CD4-positive, alpha-beta memory T cell (primary cell): ENCODE measurements around the gene GNB3. TPM values are rescaled to one million over a fixed set of nuclear protein-coding genes. Genes with fewer than 3 reads are reported as not detected.
"Not testable (repeated sequence)": the region's sequence is repeated elsewhere in the genome, so short reads cannot be mapped to it uniquely, and the experiment has no call there.

Experiments used
- CTCF ChIA-PET: fragments of 350-600 bp; sonication (Branson Sonifier 250); formaldehyde crosslinking; loops from one replicate; lab custom pipeline; 2021; ENCODE audit warnings: inconsistent platforms; ENCODE audit not compliant: partially characterized antibody; lab: Charles Lee
- POLR2A ChIA-PET: fragments of 350-600 bp; sonication (Branson Sonifier 250); formaldehyde crosslinking; loops from one replicate; lab custom pipeline; 2021; ENCODE audit not compliant: partially characterized antibody; lab: Charles Lee
- DNase-seq, 5 donors: peaks; one replicate each; pipeline versions ENCODE4 v3.0.0 to v3.0.0-alpha.2; 2020 to 2022; ENCODE audit warnings: mixed read lengths in 1 of 5
- H3K27ac ChIP-seq: one replicate; pipeline ENCODE4 v1.7.0; 2013; ENCODE audit warnings: low read depth, low read length
- H3K27me3 ChIP-seq: 2 replicates; pipeline ENCODE4 v1.7.0; 2013; ENCODE audit warnings: mild to moderate bottlenecking, low read length, moderate library complexity; ENCODE audit not compliant: insufficient read depth
- H3K36me3 ChIP-seq: 2 replicates; pipeline ENCODE4 v1.7.0; 2013; ENCODE audit warnings: mild to moderate bottlenecking, low read length, moderate library complexity; ENCODE audit not compliant: insufficient read depth
- H3K4me1 ChIP-seq: 2 replicates; pipeline ENCODE4 v1.7.0; 2013; ENCODE audit warnings: mild to moderate bottlenecking, low read length, moderate library complexity; ENCODE audit not compliant: insufficient read depth
- H3K4me3 ChIP-seq, 2 donors: one replicate each; pipeline ENCODE4 v1.7.0; 2013; ENCODE audit warnings: low read length in 2 of 2, mild to moderate bottlenecking in 1 of 2
- H3K9me3 ChIP-seq, 2 donors: one replicate each; pipeline ENCODE4 v1.7.0; 2013; ENCODE audit warnings: low read length in 2 of 2, control low read depth in 1 of 2; ENCODE audit not compliant: control insufficient read depth in 1 of 2
- H3K27ac Mint-ChIP-seq, 7 donors: one replicate each; pipeline ENCODE4 v1.8.0; 2020 to 2021; ENCODE audit warnings: mixed read lengths in 7 of 7, mild to moderate bottlenecking in 6 of 7, inconsistent platforms in 3 of 7, moderate library complexity in 3 of 7
- H3K27me3 Mint-ChIP-seq, 2 donors: one replicate each; pipeline ENCODE4 v1.8.0; 2020 to 2021; ENCODE audit warnings: mixed read lengths in 2 of 2
- H3K36me3 Mint-ChIP-seq, 2 donors: one replicate each; pipeline ENCODE4 v1.8.0; 2020 to 2021; ENCODE audit warnings: mixed read lengths in 2 of 2, inconsistent platforms in 1 of 2, mild to moderate bottlenecking in 1 of 2
- H3K4me1 Mint-ChIP-seq, 4 donors: one replicate each; pipeline ENCODE4 v1.8.0; 2020 to 2021; ENCODE audit warnings: mixed read lengths in 4 of 4, mild to moderate bottlenecking in 1 of 4
- H3K4me3 Mint-ChIP-seq, 8 donors: one replicate each; pipeline ENCODE4 v1.8.0; 2020 to 2021; ENCODE audit warnings: mixed read lengths in 8 of 8, mild to moderate bottlenecking in 7 of 8, moderate library complexity in 6 of 8, inconsistent platforms in 3 of 8
- H3K9me3 Mint-ChIP-seq, 8 donors: one replicate each; pipeline ENCODE4 v1.8.0; 2020 to 2021; ENCODE audit warnings: mixed read lengths in 8 of 8, mild to moderate bottlenecking in 5 of 8, inconsistent platforms in 3 of 8, moderate library complexity in 1 of 8
- intact Hi-C: fragments of 100-400 bp; cut with micrococcal nuclease; formaldehyde crosslinking; loops from one replicate; pipeline ENCODE4 v1.15.1; 2023
- polyA plus RNA-seq, 2 donors: library from polyadenylated mRNA; unstranded; fragments of 300-500 nt; fragmentation: Illumina TruSeq; gene quantifications; one replicate each; pipeline ENCODE4 v1.2.3, GENCODE V29; 2021
- total RNA-seq, 2 experiments: library from RNA; stranded (reverse); gene quantifications; one replicate each; pipeline ENCODE4 v1.2.3, GENCODE V29; 2021

GNB3 gene
- total and polyA plus RNA-seq, 4 experiments from 2014 or later: 5.1 to 5.2 TPM; not detected in 2

- H3K27ac Mint-ChIP-seq: peak within 1 kb of the TSS; percentile 91 to 97 (median 93)
- CTCF ChIA-PET: interaction anchor here (0.6 to 9.2 kb wide), 10 partner anchors 15 to 243 kb away, joined by 3 to 151 read pairs (median 8); partner anchors contain the start of genes C12orf57, C1RL, CDCA3 and LRRC23
- peak within 1 kb of the TSS; percentile 36 to 67 for H3K4me3 ChIP-seq
- H3K4me1 Mint-ChIP-seq: peaks cover 33 to 58% (median 48%) of the 10 kb centered on the region in 4 donors
- no peaks in the 10 kb centered on the region for H3K27me3 Mint-ChIP-seq
- H3K27me3 ChIP-seq: no peaks in the 10 kb centered on the region
- peaks cover 51% of the 10 kb centered on the region for H3K4me1 ChIP-seq
- peaks cover 20 to 71% of the 10 kb centered on the region in 2 donors for H3K36me3 Mint-ChIP-seq
- POLR2A ChIA-PET: interaction anchor here (0.7 to 11.0 kb wide), 30 partner anchors 9 to 241 kb away, joined by 3 to 270 read pairs (median 4); partner anchors contain the start of genes C12orf57, C1RL, CD4 and CDCA3
- DNase-seq: peak; percentile 59 to 68 (median 62)
- H3K9me3 Mint-ChIP-seq: no peaks in the 10 kb centered on the region
- intact Hi-C loops: loop anchor here (1.0 kb wide), 4 partner anchors 15 to 151 kb away; partner anchors contain the start of genes EMG1, LPCAT3, LRRC23 and PHB2
- H3K4me3 Mint-ChIP-seq: peak within 1 kb of the TSS; percentile 89 to 96 (median 92)
- H3K9me3 ChIP-seq: no peaks in the 10 kb centered on the region
- peak within 1 kb of the TSS; percentile 69 for H3K27ac ChIP-seq
- peaks cover 27% of the 10 kb centered on the region for H3K36me3 ChIP-seq
Measured at GRCh38 chr12:6867413-6868210, 26.9 kb downstream of the GNB3 start, which contains the start of gene TPI1. TSS of gene TPI1 (plus strand) at chr12:6867531. CDS start at chr12:6867567, 36 bp downstream.

- no peaks in the 10 kb centered on the region for H3K9me3 ChIP-seq
- Mint-ChIP-seq H3K4me1 (peaks cover 33 to 64% (median 49%) of the 10 kb centered on the region in 4 donors), H3K27me3 (no peaks in the 10 kb centered on the region), H3K4me3 (peak overlapping the region; percentile 88 to 93 (median 90)), H3K36me3 (peaks cover 17 to 72% of the 10 kb centered on the region in 2 donors), H3K27ac (peak overlapping the region; percentile 88 to 97 (median 91)), H3K9me3 (no peaks in the 10 kb centered on the region)
- peak overlapping the region; percentile 20 to 67 for H3K4me3 ChIP-seq
- intact Hi-C loops: loop anchor here (1.0 kb wide), 6 partner anchors 70 to 245 kb away; partner anchors contain the start of genes C12orf57, C1R and LPCAT3
- ChIA-PET POLR2A (interaction anchor here (0.7 to 11.0 kb wide), 26 partner anchors 9 to 240 kb away, joined by 3 to 270 read pairs (median 9); partner anchors contain the start of genes C12orf57, C1RL, CDCA3 and COPS7A), CTCF (interaction anchor here (0.6 to 9.2 kb wide), 20 partner anchors 16 to 242 kb away, joined by 3 to 151 read pairs (median 7); partner anchors contain the start of genes C12orf57, C1RL, CDCA3 and LRRC23)
- H3K27ac ChIP-seq: peak overlapping the region; percentile 69
- peaks cover 18% of the 10 kb centered on the region for H3K36me3 ChIP-seq
- no peak for DNase-seq
- H3K4me1 ChIP-seq: peaks cover 51% of the 10 kb centered on the region
- H3K27me3 ChIP-seq: no peaks in the 10 kb centered on the region
Measured at GRCh38 chr12:6868211-6869048, 27.7 kb downstream of the GNB3 start.

- DNase-seq: peak; percentile 79 to 85 (median 83)
- no peaks in the 10 kb centered on the region for H3K27me3 Mint-ChIP-seq
- CTCF ChIA-PET: interaction anchor here (0.8 to 9.2 kb wide), 33 partner anchors 8 to 265 kb away, joined by 3 to 151 read pairs (median 5); partner anchors contain the start of genes C12orf57, C1RL, CDCA3 and ENO2
- H3K36me3 ChIP-seq: peaks cover 17% of the 10 kb centered on the region
- peak overlapping the region in 1 of 2 donors; percentile 67 for H3K4me3 ChIP-seq
- H3K27ac Mint-ChIP-seq: peak overlapping the region; percentile 90 to 97 (median 91)
- no peaks in the 10 kb centered on the region for H3K27me3 ChIP-seq
- POLR2A ChIA-PET: interaction anchor here (0.7 to 11.0 kb wide), 20 partner anchors 15 to 239 kb away, joined by 3 to 270 read pairs (median 8); partner anchors contain the start of genes C12orf57, C1RL, CDCA3 and ENO2
- intact Hi-C loops: loop anchor here (1.0 kb wide), 5 partner anchors 69 to 244 kb away; partner anchors contain the start of genes C12orf57 and C1R
- H3K4me1 Mint-ChIP-seq: peaks cover 37 to 70% (median 54%) of the 10 kb centered on the region in 4 donors
- H3K4me3 Mint-ChIP-seq: peak overlapping the region; percentile 88 to 93 (median 90)
- H3K9me3 Mint-ChIP-seq: no peaks in the 10 kb centered on the region
- H3K9me3 ChIP-seq: no peaks in the 10 kb centered on the region
- H3K27ac ChIP-seq: peak overlapping the region; percentile 69
- H3K4me1 ChIP-seq: peaks cover 57% of the 10 kb centered on the region
- peaks cover 14 to 66% of the 10 kb centered on the region in 2 donors for H3K36me3 Mint-ChIP-seq
Measured at GRCh38 chr12:6869049-6870021, 28.6 kb downstream of the GNB3 start.

GRCh38 chr12:6870304-6870703 lies 29.6 kb downstream of the GNB3 start:
- peaks cover 57% of the 10 kb centered on the region for H3K4me1 ChIP-seq
- DNase-seq, H3K9me3 ChIP-seq, H3K4me3 ChIP-seq, intact Hi-C loops, H3K27me3 Mint-ChIP-seq, H3K9me3 Mint-ChIP-seq, H3K27me3 ChIP-seq: not testable (repeated sequence)
- H3K4me3 Mint-ChIP-seq: peak overlapping the region in 2 of 8 donors; percentile 54 to 71
- H3K27ac Mint-ChIP-seq: peak overlapping the region in 6 of 7 donors; percentile 35 to 92 (median 72)
- peaks cover 17% of the 10 kb centered on the region for H3K36me3 ChIP-seq
- peaks cover 38 to 77% (median 58%) of the 10 kb centered on the region in 4 donors for H3K4me1 Mint-ChIP-seq
- H3K36me3 Mint-ChIP-seq: peaks cover 7 to 58% of the 10 kb centered on the region in 2 donors
- H3K27ac ChIP-seq: peak overlapping the region; percentile 42
- POLR2A ChIA-PET: interaction anchor here (0.6 to 11.0 kb wide), 10 partner anchors 16 to 181 kb away, joined by 3 to 270 read pairs (median 16); partner anchors contain the start of genes C12orf57, CDCA3, ENO2 and RNU7-1
- CTCF ChIA-PET: interaction anchor here (0.6 to 9.2 kb wide), 22 partner anchors 8 to 266 kb away, joined by 3 to 151 read pairs (median 7); partner anchors contain the start of genes C12orf57, C1RL, CDCA3 and LRRC23

- DNase-seq: peak in 2 of 5 donors; percentile 21 to 26
- Mint-ChIP-seq H3K36me3 (peaks cover 7 to 55% of the 10 kb centered on the region in 2 donors), H3K27me3 (no peaks in the 10 kb centered on the region), H3K4me3 (peak overlapping the region; percentile 90 to 93 (median 92)), H3K9me3 (no peaks in the 10 kb centered on the region), H3K27ac (peak overlapping the region; percentile 83 to 96 (median 92)), H3K4me1 (peaks cover 38 to 81% (median 58%) of the 10 kb centered on the region in 4 donors)
- H3K36me3 ChIP-seq: peaks cover 17% of the 10 kb centered on the region
- H3K27me3 ChIP-seq: no peaks in the 10 kb centered on the region
- H3K27ac ChIP-seq: peak overlapping the region; percentile 87
- POLR2A ChIA-PET: interaction anchor here (0.7 to 11.0 kb wide), 19 partner anchors 10 to 237 kb away, joined by 3 to 270 read pairs (median 28); partner anchors contain the start of genes C12orf57, C1RL, CDCA3 and COPS7A
- CTCF ChIA-PET: interaction anchor here (0.7 to 9.2 kb wide), 31 partner anchors 8 to 252 kb away, joined by 3 to 151 read pairs (median 7); partner anchors contain the start of genes C12orf57, C1RL, CDCA3 and LRRC23
- no peaks in the 10 kb centered on the region for H3K9me3 ChIP-seq
- peak overlapping the region; percentile 58 to 99 for H3K4me3 ChIP-seq
- peaks cover 56% of the 10 kb centered on the region for H3K4me1 ChIP-seq
- intact Hi-C loops: no loop called here
Measured at GRCh38 chr12:6871052-6871957, 30.6 kb downstream of the GNB3 start.
